IPS DF 4.7 (cell line): ENCODE results near the gene CFAP410.
"Not testable (repeated sequence)": the region's sequence is repeated elsewhere in the genome, so short reads cannot be mapped to it uniquely, and the experiment has no call there.

Source experiments
- DNase-seq: peaks from one replicate; pipeline ENCODE4 v3.0.0-alpha.2; 2013; ENCODE audit warnings: low spot score; ENCODE audit errors: extremely low read depth

The CFAP410 gene

GRCh38 chr21:44351535-44352252, 12.5 kb upstream of the CFAP410 start:
- no peak for DNase-seq

- DNase-seq, result no peak
Observed at GRCh38 chr21:44350773-44351481, 11.7 kb upstream of the CFAP410 start.

DNA sequence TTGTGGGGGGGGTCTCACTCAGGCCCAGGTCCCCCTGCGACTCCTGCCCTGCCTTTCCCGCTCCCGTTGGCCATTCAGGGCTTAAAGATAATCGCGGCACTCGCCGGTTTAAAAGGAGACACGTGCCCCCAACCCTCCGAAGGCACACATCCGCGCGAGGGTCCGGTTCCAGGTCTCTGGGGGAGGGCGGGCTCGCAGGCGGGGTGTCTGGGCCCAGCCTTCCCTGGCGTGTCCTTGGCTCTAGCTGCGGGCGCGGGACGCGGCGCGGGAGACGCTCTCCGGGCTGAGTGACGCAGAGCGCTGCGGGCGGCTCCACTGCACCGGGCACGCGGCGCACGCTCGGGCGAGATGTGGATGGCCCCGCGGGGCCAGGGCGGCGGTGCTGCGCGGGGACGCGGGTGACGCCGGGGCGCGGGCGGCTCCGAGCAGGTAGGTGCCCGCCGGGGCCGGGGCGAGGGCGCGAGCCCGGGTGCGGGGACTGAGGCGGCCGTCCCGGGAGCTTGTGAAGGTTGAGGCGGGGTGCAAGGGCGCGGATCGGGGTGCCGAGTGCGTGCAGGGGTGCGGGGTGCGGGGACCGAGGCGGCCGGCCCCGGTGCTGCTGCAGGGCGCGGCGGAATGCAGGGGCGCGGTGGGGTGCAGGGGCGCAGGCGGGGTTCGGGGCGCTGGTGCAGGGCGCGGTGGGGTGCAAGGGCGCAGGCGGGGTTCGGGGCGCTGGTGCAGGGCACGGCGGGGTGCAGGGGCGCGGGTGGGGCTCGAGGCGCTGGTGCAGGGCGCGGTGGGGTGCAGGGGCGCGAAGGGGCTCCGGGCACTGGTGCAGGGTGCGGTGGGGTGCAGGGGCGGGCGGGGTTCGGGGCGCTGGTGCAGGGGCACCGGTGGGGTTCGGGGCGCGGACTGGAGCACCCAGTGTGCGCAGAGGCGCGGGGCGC, 10.9 kb upstream of the CFAP410 start:
- no peak for DNase-seq

- no peak for DNase-seq
Observed at GRCh38 chr21:44349416-44349846, 10.2 kb upstream of the CFAP410 start.

DNA sequence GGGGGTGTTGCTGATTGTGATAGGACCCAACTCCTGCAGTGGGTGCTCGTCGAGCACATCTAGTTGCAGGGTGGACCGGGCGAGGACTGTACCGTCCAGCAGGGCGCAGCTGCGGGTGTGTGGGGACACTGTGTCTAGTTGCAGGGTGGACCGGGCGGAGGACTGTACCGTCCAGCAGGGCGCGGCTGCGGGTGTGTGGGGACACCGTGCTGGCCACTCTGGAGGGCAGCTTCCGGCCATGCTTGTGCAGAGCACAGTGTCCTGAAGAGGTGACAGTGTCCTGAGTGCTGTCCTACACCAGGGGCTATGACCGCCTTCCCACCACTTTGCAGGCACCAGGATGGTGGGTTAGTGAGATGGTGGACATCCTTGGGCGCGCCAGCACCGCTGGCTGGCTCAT, 9.7 kb upstream of the CFAP410 start:
- DNase-seq, result no peak

DNA sequence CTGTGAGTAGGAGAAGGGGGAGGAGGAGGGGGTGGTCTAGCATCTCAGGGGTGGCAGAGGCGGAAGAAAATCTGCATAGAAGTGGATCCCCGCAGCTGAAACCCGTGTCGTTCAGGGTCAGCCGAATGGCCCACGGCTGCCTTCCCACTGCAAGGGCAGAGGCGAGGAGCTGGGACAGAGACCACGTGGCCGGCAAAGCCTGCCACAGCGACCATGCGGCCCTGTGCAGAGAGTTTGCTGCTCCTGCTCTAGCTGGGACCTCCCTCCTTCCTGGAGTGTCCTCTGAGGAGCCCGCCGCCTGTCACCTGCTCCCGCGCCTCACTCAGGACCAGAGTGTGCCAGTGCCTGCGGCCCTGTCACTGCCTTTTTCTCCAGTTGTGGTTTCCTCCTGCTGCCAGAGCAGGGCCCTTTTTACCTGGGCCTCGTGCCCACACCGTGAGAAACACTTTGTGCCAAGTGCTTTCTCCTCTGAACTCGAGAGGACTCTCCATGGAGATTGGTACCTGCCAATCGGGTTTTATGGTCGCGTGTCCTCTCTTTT, 8.8 kb upstream of the CFAP410 start:
- no peak for DNase-seq

GRCh38 chr21:44345495-44345894, 6.3 kb upstream of the CFAP410 start:
- DNase-seq, result no peak

DNA sequence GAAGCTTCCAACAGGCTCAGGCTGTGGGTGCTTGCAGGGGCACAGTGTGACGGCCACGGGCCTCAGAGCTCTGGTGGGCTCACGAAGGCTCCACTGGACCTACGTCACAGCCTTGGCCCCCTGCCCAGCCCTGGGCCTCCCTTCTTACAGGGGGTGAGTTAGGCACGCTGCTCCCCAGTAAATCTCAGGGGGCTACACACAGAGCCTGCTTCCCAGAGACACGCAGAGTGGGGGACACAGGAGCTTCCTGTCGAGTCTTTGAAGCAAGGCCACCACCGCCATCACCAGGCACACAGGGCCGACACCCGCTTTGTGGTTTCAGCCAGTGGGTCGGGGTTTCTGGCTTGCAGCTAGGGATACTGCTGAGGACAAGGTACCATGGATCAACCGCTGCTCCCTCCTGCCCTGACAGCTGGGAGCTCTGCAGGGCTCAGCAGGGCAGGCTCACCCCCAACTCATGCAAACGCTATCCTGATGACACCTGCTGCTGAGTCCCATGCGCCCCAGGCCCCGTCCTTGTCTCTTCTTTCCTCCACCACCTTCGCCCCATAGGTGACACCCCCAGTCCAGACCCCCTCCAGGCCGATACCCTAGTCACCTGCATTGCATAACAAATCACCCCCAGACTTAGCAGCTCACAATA, 5.5 kb upstream of the CFAP410 start:
- no peak for DNase-seq

DNA sequence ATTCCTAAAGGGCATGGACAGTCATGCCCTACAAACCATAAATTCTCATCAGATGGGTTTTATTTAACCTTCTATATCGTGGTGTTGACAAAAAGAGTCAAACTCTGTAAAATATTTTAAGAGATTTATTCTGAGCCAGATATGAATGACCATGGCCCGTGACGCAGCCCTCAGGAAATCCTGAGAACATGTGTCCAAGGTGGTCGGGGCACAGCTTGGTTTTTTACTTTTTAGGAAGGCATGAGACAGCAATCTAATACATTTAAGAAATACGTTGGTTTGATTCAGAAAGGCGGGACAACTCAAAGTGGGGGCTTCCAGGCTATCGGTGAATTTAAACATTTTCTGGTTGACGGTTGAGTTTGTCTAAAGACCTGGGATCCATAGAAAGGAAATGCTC, 3.8 kb upstream of the CFAP410 start:
- not testable (repeated sequence) for DNase-seq

DNA sequence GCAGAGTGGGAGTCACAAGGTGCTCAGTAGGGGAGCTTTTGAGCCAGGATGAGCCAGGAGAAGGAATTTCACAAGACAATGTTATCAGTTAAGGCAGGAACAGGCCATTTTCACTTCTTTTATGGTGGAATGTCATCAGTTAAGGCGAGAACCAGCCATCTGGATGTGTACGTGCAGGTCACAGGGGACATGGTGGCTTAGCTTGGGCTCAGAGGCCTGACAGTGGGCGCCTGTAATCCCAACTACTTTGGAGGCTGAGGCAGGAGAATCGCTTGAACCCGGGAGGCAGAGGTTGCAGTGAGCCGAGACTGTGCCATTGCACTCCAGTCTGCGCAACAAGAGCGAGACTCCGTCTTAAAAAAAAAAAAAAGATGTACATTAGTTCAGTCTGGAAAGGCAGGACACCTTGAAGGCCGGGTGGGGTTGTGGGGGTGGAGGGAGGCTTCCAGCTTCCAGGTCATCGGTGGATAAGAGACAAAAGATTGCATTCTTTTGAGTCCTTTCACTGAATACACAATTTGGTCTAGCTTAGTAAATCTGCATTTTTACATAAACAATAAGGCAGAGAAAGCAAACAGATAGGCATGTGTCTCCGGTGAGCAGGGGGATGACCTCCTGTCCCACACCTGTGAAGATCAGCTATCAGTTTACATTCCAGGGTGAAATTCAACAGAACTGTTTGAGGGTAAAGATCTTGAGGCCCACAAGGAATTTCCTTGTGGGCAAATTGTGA, 2.7 kb upstream of the CFAP410 start:
- DNase-seq, result not testable (repeated sequence)

GRCh38 chr21:44337941-44338895, 972 bp downstream of the CFAP410 start:
- DNase-seq, result no peak

DNA sequence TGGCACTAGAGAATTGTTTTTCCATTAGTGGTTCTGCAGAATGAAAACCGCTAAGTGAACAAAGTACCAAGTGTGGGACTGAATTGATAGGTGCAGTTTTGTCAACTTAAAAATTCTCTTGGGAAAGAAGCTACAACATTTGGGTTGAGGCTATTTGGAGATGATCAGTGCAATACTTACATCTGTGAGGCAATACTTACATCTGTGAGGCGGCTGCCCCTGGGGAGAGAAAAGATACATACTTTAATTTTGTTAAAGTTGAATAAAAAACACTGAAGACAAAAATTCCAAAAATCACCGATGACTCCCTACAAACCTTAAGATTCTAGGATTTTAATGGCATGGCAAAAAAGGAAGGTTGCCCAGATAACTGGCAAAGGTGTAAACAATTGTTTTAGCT, 1.7 kb downstream of the CFAP410 start:
- no peak for DNase-seq

- DNase-seq, result no peak
Observed at GRCh38 chr21:44335266-44336059, 3.7 kb downstream of the CFAP410 start.

GRCh38 chr21:44334329-44335030, 4.7 kb downstream of the CFAP410 start:
- no peak for DNase-seq

DNA sequence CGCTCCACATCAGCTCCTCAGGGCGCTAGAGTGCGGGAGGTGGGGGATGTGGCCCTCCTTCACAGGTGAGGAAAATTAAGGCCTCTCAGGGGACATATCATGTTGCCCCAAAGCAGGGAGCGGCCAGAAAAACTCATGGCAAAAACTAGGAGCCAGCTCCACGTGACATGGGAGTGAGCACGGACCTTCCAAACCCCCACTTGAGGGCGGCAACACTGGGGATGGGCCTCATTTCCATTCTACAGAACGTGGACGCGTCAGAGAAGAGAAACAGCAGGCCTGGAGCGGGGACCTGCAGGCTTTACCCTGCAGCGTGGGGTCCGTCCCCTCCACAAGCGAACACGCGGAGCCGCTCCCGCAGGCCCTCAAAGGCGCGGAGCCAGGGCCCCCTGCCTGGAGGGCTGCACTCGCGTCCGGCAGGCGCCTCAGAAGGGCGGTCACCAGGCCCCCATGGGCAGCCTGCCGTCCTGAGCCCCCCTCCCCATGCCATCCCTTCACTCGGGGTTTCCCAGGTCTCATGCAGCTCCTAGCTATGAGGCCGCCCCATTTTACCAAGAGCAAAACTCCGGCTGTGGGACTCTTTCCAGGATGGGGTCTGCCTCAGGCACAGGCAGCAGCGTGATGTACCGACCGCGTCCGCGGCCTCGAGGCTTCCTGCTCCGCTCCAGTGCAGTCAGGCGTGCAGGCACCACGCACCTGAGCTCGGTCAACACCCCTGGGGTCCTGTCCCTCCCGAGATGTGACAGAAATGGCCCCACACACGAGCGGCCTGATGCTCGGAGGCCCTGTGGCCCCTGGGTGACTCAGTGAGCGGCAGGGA, 5.5 kb downstream of the CFAP410 start:
- DNase-seq, result no peak

- DNase-seq, result no peak
Observed at GRCh38 chr21:44332965-44333364, 6.2 kb downstream of the CFAP410 start.

- no peak for DNase-seq
Observed at GRCh38 chr21:44332383-44332782, 6.8 kb downstream of the CFAP410 start.
